GM18508 (cell line): ENCODE data around the gene MPPED2.

ENCODE experiments used
- ATAC-seq: cut with Tn5 transposase; IDR thresholded peaks from one replicate; pipeline ENCODE4 v1.9.1; 2021; ENCODE audit warnings: moderate number of reproducible peaks; ENCODE audit not compliant: insufficient read depth, unreplicated experiment

The MPPED2 gene

GRCh38 chr11:30457087-30457486, 129.1 kb downstream of the MPPED2 start:
- ATAC-seq, result no peak

- no peak for ATAC-seq
Observed at GRCh38 chr11:30455025-30455424, 131.1 kb downstream of the MPPED2 start.

GRCh38 chr11:30454541-30454940, 131.6 kb downstream of the MPPED2 start:
- no peak for ATAC-seq

- ATAC-seq, result no peak
Observed at GRCh38 chr11:30454111-30454510, 132.0 kb downstream of the MPPED2 start.

DNA sequence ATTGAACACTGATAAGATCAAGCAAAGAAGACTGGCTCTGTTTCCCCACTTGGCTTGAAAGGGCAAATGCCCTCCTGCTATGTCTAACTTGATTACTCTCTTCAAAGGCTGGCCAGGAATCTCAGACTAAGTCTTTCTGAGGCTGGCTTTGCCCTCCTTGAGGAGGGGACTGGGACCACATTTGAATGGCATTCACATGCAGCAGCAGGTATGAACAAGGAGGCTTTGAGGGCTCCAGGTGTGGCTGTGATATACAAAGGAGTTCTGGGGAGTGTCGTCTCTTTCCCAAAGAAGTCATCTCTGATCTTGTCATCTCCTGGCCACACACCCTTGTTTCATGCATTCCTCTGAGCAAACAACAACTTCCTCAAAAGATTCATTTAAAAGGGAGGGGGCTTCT, 132.4 kb downstream of the MPPED2 start:
- no peak for ATAC-seq

DNA sequence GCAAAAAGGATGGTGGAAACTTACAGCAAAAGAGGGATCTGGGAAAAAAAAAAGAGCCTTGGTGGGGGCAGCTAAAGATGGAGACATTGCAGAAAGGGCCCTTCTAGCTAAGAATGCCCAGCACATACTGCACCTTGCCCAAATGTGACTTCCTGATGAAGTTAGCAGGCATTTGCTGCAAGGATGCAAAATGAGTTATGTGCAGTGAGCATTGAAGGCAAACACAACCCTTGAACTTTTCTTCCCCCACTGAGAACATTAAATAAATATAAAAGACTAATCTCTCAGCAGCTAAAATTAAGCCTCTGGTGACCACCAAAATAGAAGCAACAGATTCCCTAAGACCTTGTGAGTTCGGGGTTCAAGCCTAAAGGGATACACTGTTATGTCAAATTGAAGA, 133.3 kb downstream of the MPPED2 start:
- no peak for ATAC-seq

GRCh38 chr11:30452114-30452513, 134.0 kb downstream of the MPPED2 start:
- ATAC-seq, result no peak

GRCh38 chr11:30451626-30452025, 134.5 kb downstream of the MPPED2 start:
- ATAC-seq, result no peak

DNA sequence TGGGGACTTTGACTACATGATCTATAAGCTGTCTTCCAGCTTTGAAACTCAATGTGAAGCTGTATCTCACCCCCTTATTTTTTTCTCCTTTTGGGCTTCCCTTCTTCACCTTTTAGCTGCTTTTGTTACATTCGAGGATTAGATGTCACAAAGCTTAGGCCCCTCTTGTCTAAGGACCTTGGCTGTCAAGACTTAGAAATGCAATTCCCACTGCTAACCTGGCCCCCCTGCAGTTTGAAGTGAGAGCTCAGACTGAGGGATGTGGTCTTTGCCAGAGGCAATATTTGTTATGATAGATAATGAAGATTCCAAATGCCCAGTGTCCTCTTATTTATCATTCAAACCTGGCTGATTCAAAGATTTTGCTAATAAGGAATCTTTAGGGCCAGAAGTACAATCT, 135.0 kb downstream of the MPPED2 start:
- ATAC-seq, result no peak

GRCh38 chr11:30447058-30447640, 139.0 kb downstream of the MPPED2 start:
- ATAC-seq, result no peak

DNA sequence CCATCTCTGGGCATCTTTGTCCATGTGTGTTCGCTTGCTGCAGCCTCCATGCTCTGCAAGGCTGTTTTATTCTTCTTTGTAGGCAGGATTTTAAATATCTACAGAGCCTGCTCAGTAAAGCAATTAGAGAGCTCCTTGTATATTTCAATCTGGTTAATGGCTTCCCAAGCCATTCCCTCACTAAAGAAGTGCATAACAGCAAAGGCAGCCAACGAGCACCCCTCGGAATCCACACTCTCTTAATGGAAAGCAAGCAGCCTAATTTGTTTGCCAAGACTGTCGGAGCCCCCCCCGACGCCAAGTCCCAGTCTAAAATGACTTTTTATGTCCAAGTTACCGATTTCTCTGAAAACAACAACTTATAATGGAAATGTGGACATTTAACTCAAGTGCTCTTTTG, 139.6 kb downstream of the MPPED2 start:
- ATAC-seq, result no peak

DNA sequence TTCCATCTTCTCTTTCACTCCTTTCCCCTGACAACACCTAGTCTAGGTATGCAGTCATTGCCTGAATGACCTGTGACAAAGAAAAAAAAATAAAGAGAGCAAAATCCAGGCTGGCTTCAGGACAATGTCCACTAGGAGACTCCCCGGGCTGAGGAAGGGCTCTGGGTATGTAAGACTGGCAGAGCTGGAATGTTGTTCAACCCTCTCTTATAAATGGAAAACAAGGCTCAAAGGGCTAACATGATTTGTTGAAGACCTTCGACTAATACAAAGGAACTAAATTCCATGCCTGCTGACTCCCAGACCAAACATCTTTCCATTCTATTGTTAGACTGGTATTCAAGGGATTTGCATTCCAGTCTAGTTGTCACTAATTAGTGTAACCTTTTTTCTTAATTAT, 141.1 kb downstream of the MPPED2 start:
- no peak for ATAC-seq

GRCh38 chr11:30440510-30440909, 145.6 kb downstream of the MPPED2 start:
- ATAC-seq, result no peak

DNA sequence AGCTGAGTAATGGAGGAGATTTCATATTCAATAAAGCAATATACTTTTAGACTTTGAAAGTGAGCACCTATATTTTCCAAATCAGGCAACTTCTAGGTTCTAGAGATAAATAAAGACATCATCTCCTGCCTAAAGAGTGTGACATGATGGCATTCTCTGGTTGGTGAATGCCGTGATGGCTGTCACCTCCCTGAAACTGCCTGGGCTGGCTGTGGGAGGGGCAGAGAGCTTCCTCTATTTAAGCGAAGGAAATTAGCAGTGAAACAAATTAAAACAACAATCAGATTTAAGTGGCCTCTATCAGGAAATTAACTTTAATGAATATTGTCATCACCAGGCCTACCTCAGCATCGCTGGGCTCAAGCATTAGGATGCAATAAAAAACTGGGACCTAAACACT, 149.4 kb downstream of the MPPED2 start:
- ATAC-seq, result no peak

DNA sequence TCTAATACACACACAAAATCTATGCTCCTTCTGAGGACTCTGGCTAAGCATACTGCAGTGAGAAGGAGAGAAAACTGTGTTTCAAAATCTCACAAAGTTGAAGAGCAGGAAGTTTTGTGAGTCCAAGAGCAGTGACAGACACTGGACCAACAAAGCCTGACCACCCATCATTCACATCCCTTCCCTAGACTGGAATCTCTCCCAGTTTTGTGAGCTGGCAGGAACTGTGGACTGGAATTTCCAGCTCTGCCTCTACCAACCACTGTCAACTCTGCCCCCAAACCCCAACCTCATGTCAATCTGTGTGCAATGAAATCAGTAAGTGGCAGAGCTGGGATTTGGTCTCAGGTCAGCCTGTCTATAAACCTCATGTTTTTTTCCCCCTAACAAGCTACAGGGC, 150.7 kb downstream of the MPPED2 start:
- ATAC-seq, result no peak

DNA sequence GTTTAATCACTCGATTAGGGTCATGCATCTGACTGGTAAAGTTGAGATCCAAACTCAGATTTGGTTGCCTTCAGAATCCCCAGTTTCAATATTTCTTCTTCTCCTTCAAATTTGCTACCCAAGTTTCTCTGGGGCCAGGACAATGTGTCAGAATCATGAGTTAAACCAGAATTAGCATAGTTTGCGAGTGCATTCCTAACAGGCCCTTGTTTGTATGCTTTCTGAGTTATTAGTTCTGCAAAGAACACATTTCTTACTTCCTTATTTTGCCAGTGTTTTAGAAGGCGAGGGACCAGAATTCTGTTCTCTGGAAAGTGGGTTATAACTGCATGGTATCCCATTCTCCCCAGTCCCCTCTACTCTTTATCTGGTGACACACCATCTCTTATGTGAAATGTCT, 151.3 kb downstream of the MPPED2 start:
- ATAC-seq, result no peak

DNA sequence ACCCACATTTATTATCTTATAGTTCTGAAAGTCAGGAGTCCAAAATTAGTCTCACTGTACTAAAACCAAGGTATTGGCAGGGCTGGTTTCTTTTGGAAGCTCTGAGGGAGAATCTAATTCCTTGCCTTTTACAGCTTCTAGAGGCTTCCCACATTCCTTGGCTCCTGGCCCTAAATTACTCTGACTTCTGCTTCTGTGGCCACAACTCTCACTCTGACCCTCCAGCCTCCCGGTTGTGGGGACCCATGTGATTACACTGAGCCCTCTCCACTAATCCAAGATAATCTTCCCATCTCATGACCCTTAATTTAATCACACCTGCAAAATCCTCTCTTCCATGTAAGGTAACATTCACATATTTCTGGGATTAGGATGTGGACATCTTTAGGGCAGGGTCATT, 152.3 kb downstream of the MPPED2 start:
- no peak for ATAC-seq

DNA sequence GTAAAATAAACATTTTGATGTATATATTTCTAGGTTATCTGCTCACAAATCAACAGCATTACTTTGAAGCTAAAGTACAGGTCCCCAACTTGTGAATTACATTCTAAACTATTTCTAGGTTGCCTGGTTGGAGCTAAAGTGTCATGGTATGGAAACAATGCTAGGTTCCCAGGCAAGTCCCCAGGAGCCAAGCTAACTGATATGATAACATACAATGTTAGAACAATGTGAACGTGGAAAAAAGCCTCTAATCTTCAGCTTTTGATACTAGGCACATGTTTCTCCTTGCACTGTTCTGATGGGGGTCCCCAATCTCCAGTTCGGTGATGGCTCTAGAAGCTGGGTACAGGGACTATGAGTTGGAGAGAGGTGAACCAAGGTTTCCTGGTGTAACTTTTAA, 153.4 kb downstream of the MPPED2 start:
- no peak for ATAC-seq

DNA sequence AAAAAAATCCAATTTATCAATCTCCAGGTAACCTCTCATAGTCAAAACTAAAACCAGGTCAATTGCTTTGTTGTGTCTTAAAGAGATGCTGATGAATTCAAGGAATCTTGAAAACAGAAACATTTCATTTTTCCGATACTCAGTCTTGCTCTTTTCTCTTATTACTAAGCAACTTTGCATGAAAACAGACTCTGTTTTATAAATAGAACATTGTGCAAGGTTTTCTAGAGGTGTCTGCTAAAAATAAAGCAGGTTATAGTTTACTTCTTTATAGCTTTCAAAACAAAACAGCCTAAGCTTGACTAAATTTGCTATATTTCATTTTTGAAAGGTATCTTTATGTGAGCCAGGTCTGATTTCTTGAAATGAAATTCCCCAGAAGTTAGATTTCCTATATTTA, 154.0 kb downstream of the MPPED2 start:
- ATAC-seq, result no peak

DNA sequence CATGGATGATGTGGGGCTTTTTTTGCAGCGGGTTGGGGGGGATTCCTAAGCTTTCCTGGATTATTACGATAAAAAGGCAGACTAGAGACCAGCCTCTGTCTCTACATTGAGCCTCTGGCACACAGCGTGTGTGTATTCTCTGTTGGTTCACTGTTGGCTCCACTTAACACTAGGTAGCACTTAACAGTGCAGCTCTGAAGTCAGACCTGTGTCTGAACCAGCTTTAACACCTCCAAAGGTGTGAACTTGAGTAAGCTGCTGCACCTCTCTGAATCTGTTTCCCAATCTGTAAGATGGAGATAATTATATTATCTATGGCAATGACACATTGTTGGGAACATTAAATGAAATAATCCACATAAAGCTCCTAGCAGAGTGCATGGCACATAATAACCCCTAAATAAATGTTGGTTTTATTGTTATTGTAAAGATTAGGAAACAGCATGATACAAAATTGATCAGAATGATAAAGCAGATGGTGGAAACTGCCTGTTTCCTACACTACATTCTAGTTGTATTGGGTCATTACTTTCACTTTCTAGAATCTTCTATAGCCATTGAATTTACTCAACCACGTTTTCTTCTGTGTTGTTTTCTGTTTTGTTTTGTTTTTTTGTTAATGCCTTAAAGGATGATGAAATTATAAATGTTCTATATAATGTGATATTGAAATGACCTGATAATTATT, 154.9 kb downstream of the MPPED2 start:
- no peak for ATAC-seq

DNA sequence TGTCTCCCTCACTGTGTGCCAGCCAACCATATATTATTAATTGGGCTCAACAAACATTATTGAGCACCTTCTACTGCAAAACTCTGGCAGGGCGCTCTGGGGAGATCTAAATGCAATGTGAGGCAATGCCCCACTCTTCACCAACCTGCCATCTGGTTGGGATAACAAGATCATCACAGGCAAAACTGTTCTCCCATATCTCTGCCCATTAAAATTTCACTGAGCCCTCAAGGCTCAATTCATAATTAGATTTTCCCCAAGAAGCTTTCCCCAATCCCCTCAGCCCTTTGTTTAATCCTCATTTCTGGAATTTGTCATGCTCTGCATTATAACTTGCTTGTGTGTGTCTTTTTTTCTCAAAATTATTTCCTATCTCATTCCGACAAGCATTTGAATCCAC, 156.6 kb downstream of the MPPED2 start:
- ATAC-seq, result no peak

DNA sequence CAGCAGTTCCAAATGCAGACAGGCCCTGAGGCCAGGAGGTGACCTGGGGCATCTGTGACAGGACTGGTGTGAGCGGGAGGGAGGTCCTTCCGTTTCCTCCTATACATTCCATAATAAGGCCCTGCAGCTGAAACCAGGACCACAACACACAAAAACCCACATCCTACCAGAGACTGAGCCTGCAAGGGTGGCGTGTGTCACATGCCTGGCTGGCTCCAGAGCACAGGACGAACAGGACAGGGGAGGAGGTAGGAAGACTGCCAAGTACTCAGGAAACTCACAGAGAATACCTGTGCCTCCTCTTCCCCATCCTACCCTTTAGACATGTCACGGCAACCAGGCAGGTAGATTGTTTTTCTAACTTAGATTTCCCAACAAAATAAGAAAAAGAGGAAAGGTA, 159.4 kb downstream of the MPPED2 start:
- ATAC-seq, result no peak
